NB4 (cell line): ENCODE data around the gene PSMD7.

Source experiments
- DNase-seq: peaks from one replicate; pipeline ENCODE4 v3.0.0; 2010; ENCODE audit warnings: low read depth
- H3K4me3 ChIP-seq: one replicate; pipeline ENCODE4 v1.5.1; 2011; ENCODE audit warnings: mild to moderate bottlenecking, low read depth, low read length, moderate library complexity
- MYC ChIP-seq: IDR thresholded peaks from 2 replicates; pipeline ENCODE4 v1.6.1; 2011; ENCODE audit warnings: low read depth, low read length
- POLR2A ChIP-seq: IDR thresholded peaks from 2 replicates; pipeline ENCODE4 v1.6.1; 2011; ENCODE audit warnings: mild to moderate bottlenecking; ENCODE audit not compliant: insufficient read length; ENCODE audit errors: extremely low read depth
- TF ChIP-seq, protein P1 (sequence below): IDR thresholded peaks from one replicate; pipeline ENCODE4 v1.5.1; 2012; ENCODE audit warnings: low read depth, low read length
- TF ChIP-seq, protein P2 (sequence below): IDR thresholded peaks from 2 replicates; pipeline ENCODE4 v1.6.1; 2011; ENCODE audit warnings: low read depth, low read length

PSMD7 gene

DNA sequence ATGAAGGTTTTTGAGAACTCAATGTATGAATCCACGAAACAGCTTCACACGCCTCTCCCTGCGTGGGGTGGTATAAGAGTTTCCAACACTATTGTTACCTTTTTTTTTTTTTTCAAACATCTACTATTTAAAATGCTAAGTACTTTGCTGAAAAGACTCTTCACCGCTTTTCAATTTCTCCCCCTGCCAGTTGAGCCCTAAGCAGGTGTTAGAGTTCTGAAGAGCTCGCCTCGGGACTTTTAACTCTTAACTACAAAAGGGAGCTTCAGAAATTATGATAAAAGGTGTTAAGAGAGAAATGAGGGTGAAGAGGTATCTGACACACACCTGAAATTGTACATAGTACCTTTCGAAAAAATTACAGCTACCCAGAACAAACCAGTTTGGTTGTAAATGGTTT, 20.9 kb upstream of the PSMD7 start:
- DNase-seq, result no peak
- TF ChIP-seq MYC (no peak), POLR2A (no peak)
- TF ChIP-seq, protein P1, sequence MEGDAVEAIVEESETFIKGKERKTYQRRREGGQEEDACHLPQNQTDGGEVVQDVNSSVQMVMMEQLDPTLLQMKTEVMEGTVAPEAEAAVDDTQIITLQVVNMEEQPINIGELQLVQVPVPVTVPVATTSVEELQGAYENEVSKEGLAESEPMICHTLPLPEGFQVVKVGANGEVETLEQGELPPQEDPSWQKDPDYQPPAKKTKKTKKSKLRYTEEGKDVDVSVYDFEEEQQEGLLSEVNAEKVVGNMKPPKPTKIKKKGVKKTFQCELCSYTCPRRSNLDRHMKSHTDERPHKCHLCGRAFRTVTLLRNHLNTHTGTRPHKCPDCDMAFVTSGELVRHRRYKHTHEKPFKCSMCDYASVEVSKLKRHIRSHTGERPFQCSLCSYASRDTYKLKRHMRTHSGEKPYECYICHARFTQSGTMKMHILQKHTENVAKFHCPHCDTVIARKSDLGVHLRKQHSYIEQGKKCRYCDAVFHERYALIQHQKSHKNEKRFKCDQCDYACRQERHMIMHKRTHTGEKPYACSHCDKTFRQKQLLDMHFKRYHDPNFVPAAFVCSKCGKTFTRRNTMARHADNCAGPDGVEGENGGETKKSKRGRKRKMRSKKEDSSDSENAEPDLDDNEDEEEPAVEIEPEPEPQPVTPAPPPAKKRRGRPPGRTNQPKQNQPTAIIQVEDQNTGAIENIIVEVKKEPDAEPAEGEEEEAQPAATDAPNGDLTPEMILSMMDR, result no peak
- TF ChIP-seq, protein P2, sequence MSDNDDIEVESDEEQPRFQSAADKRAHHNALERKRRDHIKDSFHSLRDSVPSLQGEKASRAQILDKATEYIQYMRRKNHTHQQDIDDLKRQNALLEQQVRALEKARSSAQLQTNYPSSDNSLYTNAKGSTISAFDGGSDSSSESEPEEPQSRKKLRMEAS, result no peak

DNA sequence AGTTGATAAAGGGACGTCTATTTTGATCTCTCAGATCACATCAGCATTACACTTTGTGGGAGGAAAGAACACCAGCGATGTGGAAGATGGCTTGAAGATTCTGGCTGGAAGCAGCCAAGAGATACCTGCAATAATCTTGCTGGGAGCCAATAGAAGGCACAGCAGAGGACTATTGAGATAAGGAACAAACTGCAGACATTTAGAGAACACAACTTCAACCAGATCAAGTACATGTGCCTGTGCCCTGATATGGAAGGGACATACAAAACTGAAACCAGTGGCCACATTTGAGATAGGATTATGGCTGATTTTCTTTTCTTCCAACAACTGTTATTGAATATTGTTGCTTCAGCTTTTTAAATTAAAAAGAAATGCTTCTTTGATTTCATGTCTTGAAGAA, 18.6 kb upstream of the PSMD7 start:
- DNase-seq, result no peak
- TF ChIP-seq, protein P2, result no peak
- TF ChIP-seq, protein P1, result no peak
- no peak for TF ChIP-seq MYC
- TF ChIP-seq POLR2A, result no peak
- no peak overlapping the region for H3K4me3 ChIP-seq

More for the DNA sequence above, 20.9 kb upstream of the PSMD7 start:
- H3K4me3 ChIP-seq, result no peak overlapping the region

DNA sequence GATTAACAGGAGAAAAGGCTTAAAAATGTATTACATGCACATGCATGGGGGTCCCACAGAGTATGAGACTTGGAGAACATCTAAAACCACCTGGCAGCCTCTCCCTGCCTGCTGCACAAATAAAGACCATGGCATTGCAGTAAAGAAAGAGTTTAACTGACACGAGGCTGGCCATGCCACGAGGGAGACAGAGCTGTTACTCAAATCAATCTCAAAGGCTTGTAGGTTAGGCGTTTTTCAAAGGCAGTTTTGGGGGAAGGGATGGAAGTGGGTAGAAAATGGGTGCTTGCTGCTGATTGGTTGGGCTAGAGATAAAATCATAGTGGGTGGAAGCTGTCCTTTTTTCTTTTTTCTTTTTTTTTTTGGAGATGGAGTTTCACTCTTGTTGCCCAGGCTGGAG, 17.3 kb upstream of the PSMD7 start:
- H3K4me3 ChIP-seq, result no peak overlapping the region
- no peak for DNase-seq
- TF ChIP-seq, protein P1, result no peak
- TF ChIP-seq MYC (no peak), POLR2A (no peak)
- TF ChIP-seq, protein P2, result no peak

DNA sequence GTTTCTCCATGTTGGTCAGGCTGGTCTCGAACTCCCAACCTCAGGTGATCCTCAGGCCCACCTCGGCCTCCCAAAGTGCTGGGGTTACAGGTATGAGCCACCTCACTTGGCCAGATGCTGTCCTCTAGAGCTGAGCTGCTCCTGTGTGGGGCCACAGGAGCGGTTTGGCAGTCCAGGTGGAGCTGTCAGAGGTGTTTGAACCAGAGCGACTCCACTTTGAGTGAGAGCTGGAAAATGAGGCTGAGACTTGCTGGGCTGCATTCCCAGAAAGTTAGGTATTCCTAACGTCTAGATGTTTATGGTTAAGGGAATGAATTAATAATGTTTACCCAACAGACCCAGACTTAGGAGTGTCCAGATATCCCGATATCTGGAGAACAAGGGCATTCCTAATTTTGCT, 16.8 kb upstream of the PSMD7 start:
- TF ChIP-seq, protein P1, result no peak
- TF ChIP-seq, protein P2, result no peak
- TF ChIP-seq MYC (no peak), POLR2A (no peak)
- no peak for DNase-seq

DNA sequence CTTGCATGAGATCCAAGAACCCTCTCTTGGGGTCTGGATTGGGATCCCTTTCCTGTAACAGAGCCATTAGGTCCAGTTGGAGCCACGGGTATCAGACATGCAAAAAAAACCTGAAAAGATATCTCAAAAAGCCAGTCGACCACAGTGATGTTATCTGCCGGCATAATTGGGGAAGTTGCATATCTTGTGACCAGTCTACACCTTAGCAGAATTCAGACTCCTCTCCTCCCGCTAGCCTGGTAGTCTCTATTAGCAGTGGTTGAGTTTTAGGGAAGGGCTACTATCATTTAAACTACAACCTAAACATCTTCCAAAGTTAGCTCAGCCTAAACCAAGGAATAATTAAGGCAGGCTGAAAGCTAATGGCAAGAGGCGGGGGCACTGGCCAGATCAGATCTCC, 16.2 kb upstream of the PSMD7 start:
- peak; percentile 55 for DNase-seq
- H3K4me3 ChIP-seq, result no peak overlapping the region
- TF ChIP-seq, protein P1, result no peak
- TF ChIP-seq, protein P2, result no peak
- TF ChIP-seq MYC, result no peak
- no peak for TF ChIP-seq POLR2A

More for the DNA sequence above, 16.8 kb upstream of the PSMD7 start:
- no peak overlapping the region for H3K4me3 ChIP-seq

DNA sequence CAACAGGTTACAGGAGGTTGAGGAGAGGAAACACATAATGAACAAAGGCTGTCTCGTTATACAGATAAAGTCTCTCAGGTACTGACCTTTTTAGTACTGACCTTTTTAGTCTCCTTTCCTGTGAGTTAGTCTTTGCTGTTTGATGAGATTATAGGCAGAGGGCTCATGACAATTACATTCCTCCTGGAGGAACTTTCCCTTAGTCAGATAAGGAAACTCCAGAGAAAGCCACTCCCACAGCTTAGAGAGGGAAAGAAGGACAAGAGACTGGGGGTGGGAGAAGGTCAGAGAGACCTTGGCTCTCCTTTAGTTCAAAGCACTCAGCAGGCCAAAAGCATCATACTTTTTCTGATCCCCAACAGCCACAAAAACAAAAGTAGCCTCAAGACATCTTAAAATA, 15.3 kb upstream of the PSMD7 start:
- DNase-seq, result no peak
- H3K4me3 ChIP-seq, result no peak overlapping the region
- TF ChIP-seq, protein P1, result no peak
- TF ChIP-seq POLR2A, result no peak
- TF ChIP-seq, protein P2, result no peak
- no peak for TF ChIP-seq MYC
